Naive thymus-derived CD4-positive, alpha-beta T cell (primary cell): ENCODE results near the gene AFAP1. TPM values are rescaled to one million over a fixed set of nuclear protein-coding genes. Genes with fewer than 3 reads are reported as not detected.

Experiments used
- ATAC-seq: fragments of 150-1000 bp; cut with Tn5 transposase; 2 replicates; pipeline ENCODE4 v1.10.0; 2021; ENCODE audit warnings: mild to moderate bottlenecking, moderate library complexity
- CTCF ChIA-PET: fragments of 350-600 bp; sonication (Branson Sonifier 250); formaldehyde crosslinking; loops from one replicate; lab custom pipeline; 2021; ENCODE audit warnings: antibody characterized with exemption; lab: Charles Lee
- POLR2A ChIA-PET: fragments of 350-600 bp; sonication (Branson Sonifier 250); formaldehyde crosslinking; loops from one replicate; lab custom pipeline; 2021; ENCODE audit warnings: antibody characterized with exemption, inconsistent platforms; lab: Charles Lee
- DNase-seq, 9 donors: peaks; one replicate each; pipeline versions ENCODE4 v3.0.0 to v3.0.0-alpha.2; 2020 to 2022; ENCODE audit warnings: mixed read lengths in 1 of 9
- H3K27ac ChIP-seq: one replicate; pipeline ENCODE4 v1.7.0; 2013; ENCODE audit warnings: mild to moderate bottlenecking, low read depth, low read length, moderate library complexity
- H3K27me3 ChIP-seq, 2 donors: one replicate each; pipeline ENCODE4 v1.7.0; 2013; ENCODE audit warnings: low read length in 2 of 2, mild to moderate bottlenecking in 2 of 2, moderate library complexity in 2 of 2; ENCODE audit not compliant: control insufficient read depth in 2 of 2, insufficient read depth in 2 of 2
- H3K36me3 ChIP-seq, 3 experiments: 1 replicate in 2 of 3; 2 replicates in 1 of 3; pipeline ENCODE4 v1.7.0; 2013; ENCODE audit warnings: low read length in 3 of 3, mild to moderate bottlenecking in 3 of 3, moderate library complexity in 1 of 3; ENCODE audit not compliant: insufficient read depth in 3 of 3, control insufficient read depth in 2 of 3
- H3K4me1 ChIP-seq, 2 donors: one replicate each; pipeline ENCODE4 v1.7.0; 2013; ENCODE audit warnings: low read length in 2 of 2, mild to moderate bottlenecking in 2 of 2, moderate library complexity in 1 of 2; ENCODE audit not compliant: control insufficient read depth in 2 of 2, insufficient read depth in 2 of 2
- H3K4me3 ChIP-seq: 2 replicates; pipeline ENCODE4 v1.7.0; 2013; ENCODE audit warnings: mild to moderate bottlenecking, low read length
- H3K9me3 ChIP-seq, 3 experiments: 1 replicate in 2 of 3; 2 replicates in 1 of 3; pipeline ENCODE4 v1.7.0; 2013; ENCODE audit warnings: low read length in 3 of 3; ENCODE audit not compliant: control insufficient read depth in 2 of 3
- H3K27ac Mint-ChIP-seq, 9 donors: one replicate each; pipeline ENCODE4 v1.8.0; 2020 to 2022; ENCODE audit warnings: mixed read lengths in 9 of 9, mild to moderate bottlenecking in 8 of 9, moderate library complexity in 5 of 9, inconsistent platforms in 2 of 9
- H3K27me3 Mint-ChIP-seq, 5 donors: one replicate each; pipeline ENCODE4 v1.8.0; 2021 to 2022; ENCODE audit warnings: mixed read lengths in 5 of 5, mild to moderate bottlenecking in 1 of 5
- H3K36me3 Mint-ChIP-seq, 5 donors: one replicate each; pipeline ENCODE4 v1.8.0; 2020 to 2022; ENCODE audit warnings: mixed read lengths in 5 of 5, mild to moderate bottlenecking in 3 of 5, inconsistent platforms in 1 of 5
- H3K4me1 Mint-ChIP-seq, 7 donors: one replicate each; pipeline ENCODE4 v1.8.0; 2020 to 2022; ENCODE audit warnings: mixed read lengths in 7 of 7, mild to moderate bottlenecking in 3 of 7, inconsistent platforms in 1 of 7
- H3K4me3 Mint-ChIP-seq, 10 donors: one replicate each; pipeline ENCODE4 v1.8.0; 2020 to 2022; ENCODE audit warnings: mild to moderate bottlenecking in 10 of 10, mixed read lengths in 10 of 10, moderate library complexity in 6 of 10, inconsistent platforms in 2 of 10
- H3K9me3 Mint-ChIP-seq, 11 donors: one replicate each; pipeline ENCODE4 v1.8.0; 2020 to 2022; ENCODE audit warnings: mixed read lengths in 11 of 11, mild to moderate bottlenecking in 4 of 11, inconsistent platforms in 1 of 11, moderate library complexity in 1 of 11
- intact Hi-C, 2 donors: fragments of 100-400 bp; cut with micrococcal nuclease; formaldehyde crosslinking; loops; one replicate each; pipeline ENCODE4 v1.15.1; 2023
- polyA plus RNA-seq, 2 donors: library from polyadenylated mRNA; unstranded; fragments of 300-500 nt; fragmentation: Illumina TruSeq; gene quantifications; one replicate each; pipeline ENCODE4 v1.2.3, GENCODE V29; 2021
- total RNA-seq, 6 experiments: library from RNA in 5 of 6; stranded (reverse) in 5 of 6; gene quantifications; 1 replicate in 5 of 6; 2 replicates in 1 of 6; pipeline ENCODE4 v1.2.3 and lab custom pipeline; 2021 to 2026

The AFAP1 gene
- total and polyA plus RNA-seq, 7 experiments from 2014 or later = 2.2 to 27.2 (median 9.6) TPM

GRCh38 chr4:7885216-7886006 is 54.2 kb downstream of the AFAP1 start:
- POLR2A ChIA-PET = interaction anchor here (0.6 kb wide), 1 partner anchor 14 kb away, joined by 3 read pairs; no protein-coding TSS in a partner anchor
- no peaks in the 10 kb centered on the region for H3K27me3 ChIP-seq
- H3K27me3 Mint-ChIP-seq = peaks cover 0 to 6% (median 0%) of the 10 kb centered on the region in 5 donors
- no peaks in the 10 kb centered on the region for H3K36me3 ChIP-seq
- H3K36me3 Mint-ChIP-seq = peaks cover 6 to 15% (median 11%) of the 10 kb centered on the region in 5 donors
- peaks cover 11 to 65% (median 45%) of the 10 kb centered on the region in 7 donors for H3K4me1 Mint-ChIP-seq
- H3K27ac Mint-ChIP-seq = peak overlapping the region in 1 of 9 donors; percentile 85
- peaks cover 0 to 8% of the 10 kb centered on the region in 2 donors for H3K4me1 ChIP-seq
- peaks cover 0 to 23% (median 11%) of the 10 kb centered on the region in 11 donors for H3K9me3 Mint-ChIP-seq
- DNase-seq (no peak), ATAC-seq (no peak)
- H3K9me3 ChIP-seq = peaks cover 0 to 10% (median 5%) of the 10 kb centered on the region in 3 experiments
- CTCF ChIA-PET = no interaction called here
- no peak overlapping the region for H3K4me3 ChIP-seq
- H3K4me3 Mint-ChIP-seq = peak overlapping the region in 1 of 10 donors; percentile 0
- intact Hi-C loops = no loop called here
- no peak overlapping the region for H3K27ac ChIP-seq

DNA sequence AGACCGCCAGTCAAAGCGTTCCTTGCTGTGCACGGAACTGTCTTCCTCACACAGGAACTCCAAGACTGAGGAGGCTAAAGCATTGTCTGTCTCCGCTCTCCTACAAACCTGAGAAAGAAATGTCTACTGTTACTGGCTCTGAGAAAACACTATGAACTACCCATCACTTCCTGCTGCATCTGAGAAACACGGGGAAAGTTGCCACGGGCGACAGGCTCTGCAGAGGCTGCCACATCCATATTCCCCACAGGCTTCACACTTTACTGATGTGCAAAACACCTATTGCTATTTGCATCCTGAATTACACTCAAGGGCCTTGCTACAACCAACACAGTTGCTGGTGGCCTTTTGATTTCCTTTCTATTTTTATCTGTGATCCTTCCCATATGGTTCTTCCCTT is 59.0 kb downstream of the AFAP1 start:
- Histone ChIP-seq H3K4me1 (peaks cover 5 to 22% of the 10 kb centered on the region in 2 donors), H3K27me3 (no peaks in the 10 kb centered on the region), H3K36me3 (no peaks in the 10 kb centered on the region), H3K9me3 (no peaks in the 10 kb centered on the region), H3K27ac (no peak overlapping the region), H3K4me3 (no peak overlapping the region)
- Mint-ChIP-seq H3K9me3 (no peaks in the 10 kb centered on the region), H3K4me1 (peaks cover 17 to 87% (median 76%) of the 10 kb centered on the region in 7 donors), H3K27ac (peak overlapping the region in 3 of 9 donors; percentile 29 to 72 (median 46)), H3K27me3 (no peaks in the 10 kb centered on the region), H3K4me3 (peak overlapping the region in 3 of 10 donors; percentile 1 to 15 (median 13)), H3K36me3 (peaks cover 0 to 4% (median 0%) of the 10 kb centered on the region in 5 donors)
- no peak for ATAC-seq
- POLR2A ChIA-PET = no interaction called here
- intact Hi-C loops = no loop called here
- CTCF ChIA-PET = no interaction called here
- DNase-seq = peak in 1 of 9 donors; percentile 11

GRCh38 chr4:7879127-7879526 is 60.5 kb downstream of the AFAP1 start:
- Histone ChIP-seq H3K4me3 (no peak overlapping the region), H3K9me3 (no peaks in the 10 kb centered on the region), H3K4me1 (peaks cover 5 to 22% of the 10 kb centered on the region in 2 donors), H3K27me3 (no peaks in the 10 kb centered on the region), H3K36me3 (no peaks in the 10 kb centered on the region), H3K27ac (no peak overlapping the region)
- Mint-ChIP-seq H3K4me1 (peaks cover 18 to 83% (median 73%) of the 10 kb centered on the region in 7 donors), H3K36me3 (peaks cover 0 to 1% (median 0%) of the 10 kb centered on the region in 5 donors), H3K27me3 (no peaks in the 10 kb centered on the region), H3K4me3 (no peak overlapping the region), H3K27ac (peak overlapping the region in 3 of 9 donors; percentile 14 to 61 (median 46)), H3K9me3 (no peaks in the 10 kb centered on the region)
- no peak for ATAC-seq
- intact Hi-C loops = no loop called here
- DNase-seq = no peak
- POLR2A ChIA-PET = interaction anchor here (1.1 to 1.7 kb wide), 2 partner anchors 9 to 59 kb away, joined by 4 read pairs; no protein-coding TSS in a partner anchor
- CTCF ChIA-PET = interaction anchor here (0.8 kb wide), 1 partner anchor 14 kb away, joined by 3 read pairs; no protein-coding TSS in a partner anchor

- no peak overlapping the region for H3K27ac ChIP-seq
- no peaks in the 10 kb centered on the region for H3K9me3 ChIP-seq
- DNase-seq (no peak), ATAC-seq (no peak)
- H3K4me1 ChIP-seq = peaks cover 5 to 22% of the 10 kb centered on the region in 2 donors
- Mint-ChIP-seq H3K27me3 (no peaks in the 10 kb centered on the region), H3K36me3 (peaks cover 0 to 4% (median 3%) of the 10 kb centered on the region in 5 donors), H3K9me3 (peaks cover 0 to 1% (median 0%) of the 10 kb centered on the region in 11 donors), H3K27ac (peak overlapping the region in 5 of 9 donors; percentile 19 to 98 (median 77)), H3K4me3 (no peak overlapping the region), H3K4me1 (peaks cover 18 to 85% (median 76%) of the 10 kb centered on the region in 7 donors)
- intact Hi-C loops = no loop called here
- CTCF ChIA-PET = interaction anchor here (0.8 to 2.6 kb wide), 4 partner anchors 14 to 73 kb away, joined by 3 to 22 read pairs (median 6); no protein-coding TSS in a partner anchor
- H3K4me3 ChIP-seq = no peak overlapping the region
- H3K27me3 ChIP-seq = no peaks in the 10 kb centered on the region
- H3K36me3 ChIP-seq = no peaks in the 10 kb centered on the region
- POLR2A ChIA-PET = interaction anchor here (1.1 to 1.7 kb wide), 2 partner anchors 9 to 60 kb away, joined by 4 read pairs; no protein-coding TSS in a partner anchor
These were observed 61.3 kb downstream of the AFAP1 start for GRCh38 chr4:7878323-7878722.

- Mint-ChIP-seq H3K36me3 (peaks cover 0 to 4% (median 3%) of the 10 kb centered on the region in 5 donors), H3K27me3 (no peaks in the 10 kb centered on the region), H3K9me3 (peaks cover 0 to 1% (median 0%) of the 10 kb centered on the region in 11 donors), H3K4me1 (peaks cover 18 to 83% (median 76%) of the 10 kb centered on the region in 7 donors), H3K27ac (peak overlapping the region in 7 of 9 donors; percentile 65 to 98 (median 80)), H3K4me3 (peak overlapping the region in 9 of 10 donors; percentile 50 to 78 (median 67))
- intact Hi-C loops = loop anchor here in 1 of 2 donors (2.0 kb wide), 1 partner anchor 72 kb away; no protein-coding TSS in a partner anchor
- ATAC-seq (no peak), DNase-seq (no peak)
- Histone ChIP-seq H3K36me3 (no peaks in the 10 kb centered on the region), H3K4me1 (peaks cover 5 to 22% of the 10 kb centered on the region in 2 donors), H3K27ac (peak overlapping the region; percentile 44), H3K27me3 (no peaks in the 10 kb centered on the region), H3K4me3 (no peak overlapping the region), H3K9me3 (no peaks in the 10 kb centered on the region)
- ChIA-PET POLR2A (interaction anchor here (0.9 to 2.2 kb wide), 3 partner anchors 13 to 109 kb away, joined by 3 to 14 read pairs (median 5); partner anchors contain the start of gene AFAP1), CTCF (interaction anchor here (0.9 to 2.6 kb wide), 10 partner anchors 12 to 809 kb away, joined by 3 to 22 read pairs (median 4); partner anchors contain the start of genes AFAP1 and GRPEL1)
These were observed 62.5 kb downstream of the AFAP1 start for GRCh38 chr4:7877176-7877575.
